Measurements from ENCODE around the gene DNAJC17. TPM values are rescaled to one million over a fixed set of nuclear protein-coding genes. Genes with fewer than 3 reads are reported as not detected.

DNAJC17 gene
- total RNA-seq, 1 experiment from 2014 or later, result 51.3 TPM

GRCh38 chr15:40836020-40836419 is 28.7 kb upstream of the DNAJC17 start:
- in situ Hi-C loops (cut with HindIII; ENCODE audit: low pct_unique_long_range_greater_than_20kb, low sequenced_read_pairs), result no loop called here
- no peak for DNase-seq (ENCODE audit: low read depth)

GRCh38 chr15:40832903-40833302 is 25.6 kb upstream of the DNAJC17 start:
- DNase-seq (ENCODE audit: low read depth), result no peak
- in situ Hi-C loops (cut with HindIII; ENCODE audit: low pct_unique_long_range_greater_than_20kb, low sequenced_read_pairs), result no loop called here

DNA sequence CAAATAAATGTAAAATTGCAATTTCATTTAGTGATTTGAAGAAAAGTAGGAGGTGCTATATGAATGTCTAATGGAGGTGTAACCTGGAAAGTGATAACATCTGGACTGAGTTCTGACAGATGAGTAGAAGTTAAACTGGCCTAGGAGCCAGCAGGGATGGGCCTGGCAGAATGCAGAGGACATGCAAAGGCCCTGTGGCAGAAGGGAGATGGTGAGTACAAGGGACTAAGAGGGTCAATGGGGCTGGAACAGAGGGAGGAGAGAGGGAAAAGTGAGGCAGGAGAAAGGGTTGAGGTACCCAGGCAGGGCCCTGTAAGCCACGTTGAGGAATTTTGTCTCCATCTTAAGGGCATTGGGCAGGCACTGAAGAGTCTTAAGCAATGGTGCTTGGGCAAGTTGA is 24.6 kb upstream of the DNAJC17 start:
- in situ Hi-C loops (cut with HindIII; ENCODE audit: low pct_unique_long_range_greater_than_20kb, low sequenced_read_pairs), result no loop called here
- no peak for DNase-seq (ENCODE audit: low read depth)

- in situ Hi-C loops (cut with HindIII; ENCODE audit: low pct_unique_long_range_greater_than_20kb, low sequenced_read_pairs), result no loop called here
- no peak for DNase-seq (ENCODE audit: low read depth)
Observed at GRCh38 chr15:40830884-40831283, 23.6 kb upstream of the DNAJC17 start.

DNA sequence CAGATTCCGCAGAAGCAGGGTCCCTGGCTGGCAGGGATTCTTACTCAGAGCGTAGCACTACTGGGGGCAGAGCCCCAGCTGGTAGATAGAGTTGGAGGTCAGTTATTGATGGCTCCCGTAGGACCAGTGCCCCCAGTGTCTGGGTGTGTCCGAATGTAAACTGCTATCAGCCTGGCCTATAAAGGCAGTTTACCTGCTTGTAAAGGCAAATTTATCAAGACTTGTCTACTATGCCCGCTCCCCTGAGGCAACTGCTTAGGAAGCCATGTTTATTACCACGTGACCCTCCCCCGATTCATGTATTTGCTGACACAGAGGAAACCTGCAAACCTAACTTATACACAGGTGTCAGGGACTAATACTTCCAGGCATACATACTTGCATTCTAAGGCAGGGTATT is 21.8 kb upstream of the DNAJC17 start:
- in situ Hi-C loops (cut with HindIII; ENCODE audit: low pct_unique_long_range_greater_than_20kb, low sequenced_read_pairs), result no loop called here
- no peak for DNase-seq (ENCODE audit: low read depth)

GRCh38 chr15:40828447-40829036 is 21.3 kb upstream of the DNAJC17 start, which contains the start of gene PPP1R14D:
TSS of gene PPP1R14D (minus strand) at chr15:40828708. CDS start at chr15:40828641, 67 bp downstream.
- in situ Hi-C loops (cut with HindIII; ENCODE audit: low pct_unique_long_range_greater_than_20kb, low sequenced_read_pairs), result no loop called here
- no peak for DNase-seq (ENCODE audit: low read depth)

GRCh38 chr15:40826423-40827075 is 19.3 kb upstream of the DNAJC17 start:
- DNase-seq (ENCODE audit: low read depth), result no peak
- in situ Hi-C loops (cut with HindIII; ENCODE audit: low pct_unique_long_range_greater_than_20kb, low sequenced_read_pairs), result no loop called here

DNA sequence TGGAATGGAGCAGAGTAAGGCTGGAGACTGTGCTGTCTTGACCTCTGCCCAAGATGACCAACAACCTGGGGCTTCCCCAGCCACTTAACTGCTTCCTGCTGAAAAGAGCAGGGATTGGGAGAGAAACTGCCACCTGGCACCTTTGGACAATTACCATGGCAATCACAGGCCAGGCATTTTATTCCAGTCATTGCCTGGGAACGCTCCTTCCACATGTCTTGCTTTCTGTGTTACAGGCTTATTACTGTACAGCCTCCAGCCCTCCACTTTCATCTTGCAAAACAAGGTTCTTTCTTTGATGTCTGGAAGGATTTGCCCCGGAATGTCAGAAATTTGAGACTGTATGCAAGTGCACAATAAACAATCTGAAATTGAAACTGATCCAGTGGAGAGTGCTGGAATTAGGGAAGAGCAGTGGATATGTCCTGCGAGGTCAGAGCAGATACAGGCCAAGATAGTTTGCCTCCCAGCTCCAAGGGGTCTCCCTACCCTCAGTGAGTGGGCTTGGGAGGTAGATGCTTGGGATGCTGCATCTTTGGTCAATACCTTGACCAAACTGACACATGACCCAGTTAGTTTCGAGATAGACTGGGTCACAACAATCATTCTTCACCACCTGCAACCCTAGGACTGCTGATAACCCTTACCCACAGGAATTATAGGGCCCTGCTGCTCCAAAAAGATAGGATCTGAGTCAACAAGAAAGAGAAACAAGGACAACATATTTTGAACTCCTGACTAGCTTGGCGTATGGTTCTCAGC is 18.6 kb upstream of the DNAJC17 start:
- peak; percentile 61 for DNase-seq (ENCODE audit: low read depth)
- in situ Hi-C loops (cut with HindIII; ENCODE audit: low pct_unique_long_range_greater_than_20kb, low sequenced_read_pairs), result no loop called here

DNA sequence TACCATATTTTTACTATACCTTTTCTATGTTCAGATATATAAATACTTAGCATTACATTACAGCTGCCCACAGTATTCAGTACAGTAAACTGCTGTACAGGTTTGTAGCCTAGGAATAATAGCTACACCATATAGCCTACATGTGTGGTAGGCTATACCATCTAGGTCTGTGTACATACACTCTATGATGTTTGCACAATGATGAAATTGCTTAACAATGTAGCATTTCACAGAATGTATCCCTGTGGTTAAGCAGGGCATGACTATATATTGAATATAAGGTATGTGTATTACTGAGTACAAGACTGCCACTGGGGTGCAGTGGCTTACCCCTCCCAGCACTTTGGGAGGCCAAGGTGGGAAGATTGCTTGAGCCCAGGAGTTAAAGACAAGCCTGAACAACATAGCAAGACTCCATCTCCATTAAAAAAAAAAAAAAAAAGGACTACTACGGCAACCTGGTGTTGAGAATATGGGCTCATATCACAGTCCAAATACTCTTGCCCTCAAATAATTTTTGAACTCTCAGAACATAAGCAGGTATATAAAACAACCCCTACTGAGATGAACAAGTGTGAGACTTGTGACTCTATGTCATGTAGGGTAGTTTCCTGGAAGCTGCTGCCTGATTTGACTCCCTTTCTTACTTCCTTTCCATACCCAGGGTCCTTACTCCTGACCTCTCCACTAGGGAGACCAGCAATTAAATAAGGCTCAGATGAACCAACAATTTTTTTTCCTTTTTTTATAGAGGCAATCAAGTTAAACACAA is 16.5 kb upstream of the DNAJC17 start:
- DNase-seq (ENCODE audit: low read depth), result no peak
- in situ Hi-C loops (cut with HindIII; ENCODE audit: low pct_unique_long_range_greater_than_20kb, low sequenced_read_pairs), result no loop called here

DNA sequence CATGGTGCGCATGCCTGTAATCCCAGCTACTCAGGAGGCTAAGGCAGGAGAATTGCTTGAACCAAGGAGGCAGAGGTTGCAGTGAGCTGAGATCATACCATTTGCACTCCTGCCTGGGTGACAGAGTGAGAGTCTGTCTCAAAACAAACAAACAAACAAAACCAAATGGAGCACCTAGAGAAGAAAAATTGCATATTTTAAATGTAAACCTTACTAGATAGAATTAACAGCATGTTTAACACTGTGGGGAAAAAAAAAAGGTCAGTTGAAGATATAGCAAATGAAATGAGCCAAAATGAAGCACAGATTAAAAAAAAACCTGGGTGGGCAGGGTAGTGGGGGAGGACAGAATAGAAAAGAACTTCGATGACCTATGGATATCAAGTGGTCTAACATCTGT is 13.9 kb upstream of the DNAJC17 start:
- in situ Hi-C loops (cut with HindIII; ENCODE audit: low pct_unique_long_range_greater_than_20kb, low sequenced_read_pairs), result no loop called here
- DNase-seq (ENCODE audit: low read depth), result no peak

DNA sequence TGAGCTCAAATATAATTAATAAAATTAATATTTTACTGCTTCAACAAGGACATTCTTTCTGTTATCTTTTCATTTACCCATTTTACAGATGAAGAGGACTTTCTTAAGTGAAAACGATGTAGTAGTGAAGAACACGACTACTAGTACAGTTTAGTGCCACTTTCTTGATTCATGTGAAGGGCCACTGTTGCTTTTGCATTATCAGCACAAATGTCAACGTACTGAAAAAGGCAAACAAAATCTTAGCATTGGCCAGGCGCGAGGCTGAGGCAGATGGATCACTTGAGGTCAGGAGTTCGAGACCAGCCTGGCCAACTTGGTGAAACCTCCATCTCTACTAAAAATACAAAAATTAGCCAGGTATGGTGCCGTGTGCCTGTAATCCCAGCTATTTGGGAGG is 11.8 kb upstream of the DNAJC17 start:
- in situ Hi-C loops (cut with HindIII; ENCODE audit: low pct_unique_long_range_greater_than_20kb, low sequenced_read_pairs), result no loop called here
- no peak for DNase-seq (ENCODE audit: low read depth)

GRCh38 chr15:40815042-40815698 is 7.9 kb upstream of the DNAJC17 start:
- peak; percentile 30 for DNase-seq (ENCODE audit: low read depth)
- in situ Hi-C loops (cut with HindIII; ENCODE audit: low pct_unique_long_range_greater_than_20kb, low sequenced_read_pairs), result no loop called here

DNA sequence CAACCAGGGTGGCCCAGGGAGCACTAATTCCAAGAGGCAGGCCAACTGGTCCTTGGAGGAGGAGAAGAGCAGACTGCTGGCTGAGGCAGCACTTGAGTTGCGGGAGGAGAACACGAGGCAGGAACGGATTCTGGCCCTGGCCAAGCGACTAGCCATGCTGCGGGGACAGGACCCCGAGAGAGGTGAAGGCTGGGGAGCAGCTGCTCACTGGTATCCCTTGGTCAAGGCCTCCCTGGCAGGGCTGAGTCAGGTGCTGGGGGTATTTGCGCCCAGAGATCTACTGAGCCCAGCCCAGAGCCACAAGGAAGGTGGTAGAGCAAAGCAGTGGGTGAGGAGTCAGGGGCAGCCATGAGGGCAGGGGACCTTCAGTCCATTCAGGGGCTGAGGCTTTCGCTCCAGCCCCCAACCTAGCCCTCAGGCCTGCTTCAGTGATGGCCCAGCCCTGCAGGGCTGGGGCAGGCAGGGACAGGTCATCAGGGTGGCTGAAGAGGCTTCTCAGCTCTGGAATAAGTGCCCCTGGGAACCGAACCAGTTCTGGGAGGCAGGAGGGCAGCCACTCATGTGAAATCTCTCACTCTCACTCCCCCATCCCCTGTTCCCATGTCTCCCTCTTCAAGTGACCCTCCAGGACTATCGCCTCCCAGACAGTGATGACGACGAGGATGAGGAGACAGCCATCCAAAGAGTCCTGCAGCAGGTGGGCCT is 5.6 kb upstream of the DNAJC17 start:
- in situ Hi-C loops (cut with HindIII; ENCODE audit: low pct_unique_long_range_greater_than_20kb, low sequenced_read_pairs), result no loop called here
- DNase-seq (ENCODE audit: low read depth), result no peak

- in situ Hi-C loops (cut with HindIII; ENCODE audit: low pct_unique_long_range_greater_than_20kb, low sequenced_read_pairs), result no loop called here
- DNase-seq (ENCODE audit: low read depth), result no peak
Observed at GRCh38 chr15:40808861-40809450, 1.7 kb upstream of the DNAJC17 start.

- in situ Hi-C loops (cut with HindIII; ENCODE audit: low pct_unique_long_range_greater_than_20kb, low sequenced_read_pairs), result no loop called here
- DNase-seq (ENCODE audit: low read depth), result no peak
Observed at GRCh38 chr15:40807888-40808461, 702 bp upstream of the DNAJC17 start.

- no peak for DNase-seq (ENCODE audit: low read depth)
- in situ Hi-C loops (cut with HindIII; ENCODE audit: low pct_unique_long_range_greater_than_20kb, low sequenced_read_pairs), result no loop called here
Observed at GRCh38 chr15:40806672-40807027, 623 bp downstream of the DNAJC17 start.

GRCh38 chr15:40803688-40804087 is 3.6 kb downstream of the DNAJC17 start:
- no peak for DNase-seq (ENCODE audit: low read depth)
- in situ Hi-C loops (cut with HindIII; ENCODE audit: low pct_unique_long_range_greater_than_20kb, low sequenced_read_pairs), result no loop called here

All from Caki2 (cell line).